SU-DHL-6 (cell line): Measurements from ENCODE around the gene LRP1B.

ENCODE experiments used
- EZH2phosphoT487 ChIP-seq: fragments of 200-600 bp; sonication (generic), shearing (Covaris generic); conservative IDR thresholded peaks from 2 replicates; pipeline ENCODE4 v1.6.1; 2018; ENCODE audit warnings: mild to moderate bottlenecking, antibody characterized with exemption, low read length, moderate library complexity, mixed read lengths
- TF ChIP-seq, protein P1 (sequence below): fragments of 200-600 bp; sonication (generic); IDR thresholded peaks from one replicate; pipeline ENCODE4 v1.5.1; 2017; ENCODE audit warnings: antibody characterized with exemption, mild to moderate bottlenecking, low read length, moderate library complexity; ENCODE audit not compliant: insufficient read depth, poor library complexity, severe bottlenecking

DNA sequence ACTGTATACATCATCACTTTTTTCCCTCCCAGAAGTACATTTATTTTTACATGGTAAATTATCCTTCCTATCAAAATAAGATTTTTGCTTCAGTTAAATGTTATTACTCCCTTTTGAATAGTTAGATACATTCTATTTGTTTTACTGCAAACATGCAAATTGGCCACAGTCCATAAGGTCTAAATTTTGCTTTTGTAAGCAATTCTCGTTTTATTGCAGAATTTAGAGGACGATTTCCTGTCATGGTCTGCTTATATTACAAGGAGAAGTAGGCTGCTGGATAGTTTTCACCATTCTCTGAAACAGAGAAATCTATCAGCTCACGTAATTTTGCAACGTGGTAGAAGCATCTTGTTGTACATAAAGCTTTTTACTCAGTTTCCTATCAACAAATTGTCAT lies 1632.5 kb downstream of the LRP1B start:
- TF ChIP-seq, protein P1, sequence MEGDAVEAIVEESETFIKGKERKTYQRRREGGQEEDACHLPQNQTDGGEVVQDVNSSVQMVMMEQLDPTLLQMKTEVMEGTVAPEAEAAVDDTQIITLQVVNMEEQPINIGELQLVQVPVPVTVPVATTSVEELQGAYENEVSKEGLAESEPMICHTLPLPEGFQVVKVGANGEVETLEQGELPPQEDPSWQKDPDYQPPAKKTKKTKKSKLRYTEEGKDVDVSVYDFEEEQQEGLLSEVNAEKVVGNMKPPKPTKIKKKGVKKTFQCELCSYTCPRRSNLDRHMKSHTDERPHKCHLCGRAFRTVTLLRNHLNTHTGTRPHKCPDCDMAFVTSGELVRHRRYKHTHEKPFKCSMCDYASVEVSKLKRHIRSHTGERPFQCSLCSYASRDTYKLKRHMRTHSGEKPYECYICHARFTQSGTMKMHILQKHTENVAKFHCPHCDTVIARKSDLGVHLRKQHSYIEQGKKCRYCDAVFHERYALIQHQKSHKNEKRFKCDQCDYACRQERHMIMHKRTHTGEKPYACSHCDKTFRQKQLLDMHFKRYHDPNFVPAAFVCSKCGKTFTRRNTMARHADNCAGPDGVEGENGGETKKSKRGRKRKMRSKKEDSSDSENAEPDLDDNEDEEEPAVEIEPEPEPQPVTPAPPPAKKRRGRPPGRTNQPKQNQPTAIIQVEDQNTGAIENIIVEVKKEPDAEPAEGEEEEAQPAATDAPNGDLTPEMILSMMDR: no peak
- TF ChIP-seq EZH2phosphoT487: no peak
